ENCODE results near the gene ERGIC1. TPM values are rescaled to one million over a fixed set of nuclear protein-coding genes. Genes with fewer than 3 reads are reported as not detected.

Gene ERGIC1
- total RNA-seq, 1 donor from 2014 or later, result 158 TPM

GRCh38 chr5:172909931-172910502 is 76.0 kb downstream of the ERGIC1 start:
- H3K27ac Mint-ChIP-seq, result no peak overlapping the region
- H3K4me1 Mint-ChIP-seq (ENCODE audit: low read depth), result peaks cover 16% of the 10 kb centered on the region

GRCh38 chr5:172910828-172911627 is 77.0 kb downstream of the ERGIC1 start:
- Mint-ChIP-seq H3K36me3 (ENCODE audit: insufficient read depth) (peaks cover 10% of the 10 kb centered on the region), H3K4me3 (ENCODE audit: low read depth) (no peak overlapping the region), H3K4me1 (ENCODE audit: low read depth) (peaks cover 7% of the 10 kb centered on the region), H3K9me3 (ENCODE audit: low read depth) (no peaks in the 10 kb centered on the region), H3K27me3 (no peaks in the 10 kb centered on the region), H3K27ac (no peak overlapping the region)
- no peak for DNase-seq (ENCODE audit: low spot score, unreplicated experiment)
- peak; percentile 18 for TF ChIP-seq CTCF (IDR thresholded peaks at IDR 0.05; ENCODE audit: unreplicated experiment)

More at GRCh38 chr5:172909931-172910502, 76.0 kb downstream of the ERGIC1 start:
- no peaks in the 10 kb centered on the region for H3K27me3 Mint-ChIP-seq
- H3K36me3 Mint-ChIP-seq (ENCODE audit: insufficient read depth), result peaks cover 7% of the 10 kb centered on the region
- DNase-seq (ENCODE audit: low spot score, unreplicated experiment), result no peak
- H3K4me3 Mint-ChIP-seq (ENCODE audit: low read depth), result no peak overlapping the region
- H3K9me3 Mint-ChIP-seq (ENCODE audit: low read depth), result no peaks in the 10 kb centered on the region
- TF ChIP-seq CTCF (IDR thresholded peaks at IDR 0.05; ENCODE audit: unreplicated experiment), result no peak

- H3K9me3 Mint-ChIP-seq (ENCODE audit: low read depth), result no peaks in the 10 kb centered on the region
- H3K36me3 Mint-ChIP-seq (ENCODE audit: insufficient read depth), result peaks cover 11% of the 10 kb centered on the region
Measured at GRCh38 chr5:172911628-172911880, 77.5 kb downstream of the ERGIC1 start.

GRCh38 chr5:172911976-172912375 is 77.9 kb downstream of the ERGIC1 start:
- DNase-seq (ENCODE audit: low spot score, unreplicated experiment), result no peak
- Mint-ChIP-seq H3K36me3 (ENCODE audit: insufficient read depth) (peaks cover 13% of the 10 kb centered on the region), H3K27me3 (no peaks in the 10 kb centered on the region), H3K4me3 (ENCODE audit: low read depth) (no peak overlapping the region), H3K9me3 (ENCODE audit: low read depth) (no peaks in the 10 kb centered on the region), H3K27ac (no peak overlapping the region), H3K4me1 (ENCODE audit: low read depth) (peaks cover 7% of the 10 kb centered on the region)
- no peak for TF ChIP-seq CTCF (IDR thresholded peaks at IDR 0.05; ENCODE audit: unreplicated experiment)

More at GRCh38 chr5:172911628-172911880, 77.5 kb downstream of the ERGIC1 start:
- H3K27me3 Mint-ChIP-seq, result no peaks in the 10 kb centered on the region
- H3K27ac Mint-ChIP-seq, result no peak overlapping the region
- no peak for DNase-seq (ENCODE audit: low spot score, unreplicated experiment)
- H3K4me3 Mint-ChIP-seq (ENCODE audit: low read depth), result no peak overlapping the region
- H3K4me1 Mint-ChIP-seq (ENCODE audit: low read depth), result peaks cover 7% of the 10 kb centered on the region
- no peak for TF ChIP-seq CTCF (IDR thresholded peaks at IDR 0.05; ENCODE audit: unreplicated experiment)

- Mint-ChIP-seq H3K36me3 (ENCODE audit: insufficient read depth) (peaks cover 16% of the 10 kb centered on the region), H3K9me3 (ENCODE audit: low read depth) (no peaks in the 10 kb centered on the region), H3K4me3 (ENCODE audit: low read depth) (no peak overlapping the region), H3K27me3 (no peaks in the 10 kb centered on the region), H3K27ac (no peak overlapping the region), H3K4me1 (ENCODE audit: low read depth) (peaks cover 5% of the 10 kb centered on the region)
- no peak for TF ChIP-seq CTCF (IDR thresholded peaks at IDR 0.05; ENCODE audit: unreplicated experiment)
- no peak for DNase-seq (ENCODE audit: low spot score, unreplicated experiment)
Measured at GRCh38 chr5:172913117-172913850, 79.2 kb downstream of the ERGIC1 start.
